Upper lobe of left lung (tissue), 4 donors: ENCODE results near the gene CLDN7.

Experiments
- POLR2A ChIP-seq, 4 donors: fragments of 450-650 bp; IDR thresholded peaks; one replicate each; pipeline ENCODE4 v1.5.1; 2016 to 2017; ENCODE audit warnings: antibody characterized with exemption in 4 of 4, mild to moderate bottlenecking in 2 of 4
- POLR2AphosphoS5 ChIP-seq, 2 donors: sonication (generic); formaldehyde crosslinking; IDR thresholded peaks; one replicate each; pipeline ENCODE4 v1.5.1; 2017; ENCODE audit warnings: antibody characterized with exemption in 2 of 2
- TF ChIP-seq, protein P1 (sequence below), 6 experiments: fragments of 450-650 bp in 4 of 6; fragments of 200-600 bp in 2 of 6; sonication (generic) in 2 of 6; IDR thresholded peaks; one replicate each; pipeline ENCODE4 v1.5.1; 2016 to 2019; ENCODE audit warnings: antibody characterized with exemption in 6 of 6

DNA sequence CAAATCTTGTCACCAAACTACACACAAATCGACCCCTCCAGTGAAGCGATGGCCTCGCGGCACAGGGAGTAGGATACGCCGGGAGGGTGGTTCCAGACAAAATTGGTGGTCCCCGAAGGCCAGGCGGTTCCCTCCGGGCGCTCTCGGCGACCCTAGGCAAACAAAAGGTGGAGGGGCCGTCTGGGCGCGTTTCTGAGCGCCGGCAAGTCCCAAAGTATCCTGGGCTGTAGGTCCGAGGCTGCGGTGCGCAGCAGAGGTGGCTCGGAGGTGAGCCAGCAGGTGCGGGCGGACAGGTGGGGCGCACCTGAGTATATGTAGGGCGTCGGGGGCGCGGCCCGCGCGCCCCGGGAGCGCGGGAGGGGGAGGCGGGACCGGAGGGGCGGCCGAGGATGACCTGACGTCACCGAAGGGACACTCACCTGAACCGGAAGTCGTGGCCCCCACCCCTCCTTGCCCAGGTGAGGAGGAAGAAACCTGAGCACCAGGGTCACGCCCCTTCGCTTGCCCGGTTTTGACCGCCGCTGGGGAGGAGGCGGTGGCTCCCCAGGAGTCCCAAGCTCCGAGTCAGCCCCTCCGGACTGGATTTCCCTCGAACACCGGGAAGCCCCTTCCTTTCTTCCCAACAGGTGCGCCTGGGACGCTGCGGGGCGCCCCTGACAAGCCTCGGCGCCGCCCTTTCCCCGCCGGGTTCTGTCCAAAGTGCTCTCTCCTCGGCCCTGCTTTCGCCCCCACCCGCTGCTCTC, at the start of gene CLDN7:
- TF ChIP-seq, protein P1, sequence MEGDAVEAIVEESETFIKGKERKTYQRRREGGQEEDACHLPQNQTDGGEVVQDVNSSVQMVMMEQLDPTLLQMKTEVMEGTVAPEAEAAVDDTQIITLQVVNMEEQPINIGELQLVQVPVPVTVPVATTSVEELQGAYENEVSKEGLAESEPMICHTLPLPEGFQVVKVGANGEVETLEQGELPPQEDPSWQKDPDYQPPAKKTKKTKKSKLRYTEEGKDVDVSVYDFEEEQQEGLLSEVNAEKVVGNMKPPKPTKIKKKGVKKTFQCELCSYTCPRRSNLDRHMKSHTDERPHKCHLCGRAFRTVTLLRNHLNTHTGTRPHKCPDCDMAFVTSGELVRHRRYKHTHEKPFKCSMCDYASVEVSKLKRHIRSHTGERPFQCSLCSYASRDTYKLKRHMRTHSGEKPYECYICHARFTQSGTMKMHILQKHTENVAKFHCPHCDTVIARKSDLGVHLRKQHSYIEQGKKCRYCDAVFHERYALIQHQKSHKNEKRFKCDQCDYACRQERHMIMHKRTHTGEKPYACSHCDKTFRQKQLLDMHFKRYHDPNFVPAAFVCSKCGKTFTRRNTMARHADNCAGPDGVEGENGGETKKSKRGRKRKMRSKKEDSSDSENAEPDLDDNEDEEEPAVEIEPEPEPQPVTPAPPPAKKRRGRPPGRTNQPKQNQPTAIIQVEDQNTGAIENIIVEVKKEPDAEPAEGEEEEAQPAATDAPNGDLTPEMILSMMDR (IDR thresholded peaks at IDR 0.05) = peak in 2 of 6 experiments; percentile 14 to 16
- TF ChIP-seq POLR2AphosphoS5 (IDR thresholded peaks at IDR 0.05) (peak; percentile 73 to 92), POLR2A (IDR thresholded peaks at IDR 0.05) (peak in 3 of 4 donors; percentile 66 to 96 (median 84))
